Measurements from ENCODE around the gene CREB3L4. TPM values are rescaled to one million over a fixed set of nuclear protein-coding genes. Genes with fewer than 3 reads are reported as not detected.

CREB3L4 gene
- total and polyA plus RNA-seq, 2 of the 13 experiments (the other 11 are each of a cell fraction or from before 2014, with no cell fraction given): 9.9 to 18.7 TPM

DNA sequence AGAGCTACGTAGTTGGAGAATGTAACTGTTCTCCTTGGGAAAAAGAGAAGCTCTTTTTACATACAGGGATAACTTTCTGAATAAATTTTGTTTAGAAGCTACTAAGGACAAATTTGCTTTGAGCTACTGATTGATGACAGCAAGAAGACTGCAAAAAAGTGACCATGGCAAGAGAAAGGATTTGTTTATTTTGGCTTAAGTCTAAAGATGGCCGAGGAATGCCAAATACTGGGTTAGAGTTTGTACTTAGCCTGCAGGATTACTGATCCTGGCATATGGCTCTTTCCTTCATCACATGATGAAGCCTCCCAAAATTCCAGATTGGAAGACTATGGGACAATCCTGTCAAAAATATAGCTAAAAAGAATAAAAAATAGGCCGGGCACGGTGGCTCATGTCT lies 51.6 kb downstream of the CREB3L4 start (continued):
- TF ChIP-seq, protein P1, sequence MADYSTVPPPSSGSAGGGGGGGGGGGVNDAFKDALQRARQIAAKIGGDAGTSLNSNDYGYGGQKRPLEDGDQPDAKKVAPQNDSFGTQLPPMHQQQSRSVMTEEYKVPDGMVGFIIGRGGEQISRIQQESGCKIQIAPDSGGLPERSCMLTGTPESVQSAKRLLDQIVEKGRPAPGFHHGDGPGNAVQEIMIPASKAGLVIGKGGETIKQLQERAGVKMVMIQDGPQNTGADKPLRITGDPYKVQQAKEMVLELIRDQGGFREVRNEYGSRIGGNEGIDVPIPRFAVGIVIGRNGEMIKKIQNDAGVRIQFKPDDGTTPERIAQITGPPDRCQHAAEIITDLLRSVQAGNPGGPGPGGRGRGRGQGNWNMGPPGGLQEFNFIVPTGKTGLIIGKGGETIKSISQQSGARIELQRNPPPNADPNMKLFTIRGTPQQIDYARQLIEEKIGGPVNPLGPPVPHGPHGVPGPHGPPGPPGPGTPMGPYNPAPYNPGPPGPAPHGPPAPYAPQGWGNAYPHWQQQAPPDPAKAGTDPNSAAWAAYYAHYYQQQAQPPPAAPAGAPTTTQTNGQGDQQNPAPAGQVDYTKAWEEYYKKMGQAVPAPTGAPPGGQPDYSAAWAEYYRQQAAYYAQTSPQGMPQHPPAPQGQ (CRISPR knock-in tag; IDR thresholded peaks at IDR 0.05; ENCODE audit: borderline replicate concordance): no peak

DNA sequence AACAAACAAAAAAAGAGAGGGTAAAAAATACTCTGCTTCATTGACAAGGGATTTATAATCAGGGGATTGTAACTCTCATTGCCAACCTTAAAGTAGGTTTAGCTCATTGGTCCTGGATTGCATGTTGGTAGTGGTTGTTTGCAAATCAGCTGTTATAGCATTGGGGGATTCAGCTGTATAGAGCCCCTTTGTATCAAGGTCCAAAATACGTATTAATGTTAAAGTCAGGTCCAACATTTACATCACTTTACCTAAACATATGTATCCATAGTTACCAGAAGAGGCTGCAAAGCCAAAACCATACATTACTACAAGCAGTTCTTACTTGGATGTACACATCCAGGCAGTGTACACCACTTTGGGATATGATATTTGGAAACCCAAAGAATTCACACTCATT lies 52.2 kb downstream of the CREB3L4 start:
- Histone ChIP-seq H4K20me1 (ENCODE audit: insufficient read depth, low read length) (no peaks in the 10 kb centered on the region), H3K36me3 (replicated peaks in 1 of 2; ENCODE audit: control insufficient read depth in 1 of 2, insufficient read depth in 2 of 2, low read length in 2 of 2) (no peaks in the 10 kb centered on the region), H3K9me3 (ENCODE audit: low read length) (no peaks in the 10 kb centered on the region), H3K4me3 (replicated peaks in 1 of 3; ENCODE audit: insufficient read depth in 1 of 3, low read depth in 2 of 3, low read length in 3 of 3) (no peak overlapping the region), H2AFZ (ENCODE audit: low read length) (no peak overlapping the region), H3K4me1 (ENCODE audit: insufficient read depth, low read length) (0 out of 2 replicates have a peak, but pooled peaks cover 8% of the 10 kb centered on the region), H3K4me2 (ENCODE audit: low read depth, low read length) (no peak overlapping the region), H3K9ac (ENCODE audit: insufficient read depth, low read depth, low read length) (no peak overlapping the region), H3K79me2 (ENCODE audit: insufficient read depth, low read length) (no peaks in the 10 kb centered on the region), H3K27ac (ENCODE audit: extremely low read length, insufficient read depth, low read length) (no peak overlapping the region), H3K27me3 (ENCODE audit: control insufficient read depth in 1 of 2, insufficient read depth in 2 of 2, low read length in 2 of 2) (no peaks in the 10 kb centered on the region)
- TF ChIP-seq CENPT (CRISPR knock-in tag; IDR thresholded peaks at IDR 0.05; ENCODE audit: low read depth): no peak
- POLR2A ChIA-PET: interaction anchor here (1.1 kb wide), 1 partner anchor 29 kb away, joined by 3 read pairs; the partner anchor contains the start of gene RPS27
- no peak for ATAC-seq
- 44% methylated on average over 1 of the region's 1 CpG for WGBS (ENCODE audit: low lambda C conversion rate)
- intact Hi-C loops (cut with micrococcal nuclease; ENCODE audit: unreplicated experiment) (no loop called here), in situ Hi-C loops (cut with HindIII; ENCODE audit: extremely low pct_ligation_motif_present, low pct_unique_long_range_greater_than_20kb) (no loop called here)
- no TSS peak for BruUV-seq (replicated peaks)
- no peak for DNase-seq (ENCODE audit: low spot score)
- CTCF ChIA-PET (ENCODE audit: low intra/inter-chr PET ratio, low total read pairs): no interaction called here
- FAIRE-seq: no peak

Small RNAs within 50 kb of the gene (microRNA-seq; reads per million reads assigned to microRNA genes)
- not detected for gene MIR6737

Small RNAs within 50 kb of the gene (small RNA-seq; reads per million reads assigned to genes)
- 0 reads per million in 3 experiments for gene MIR6737 (ENCODE audit: insufficient read depth in 2 of 3, insufficient read length in 3 of 3, low read depth in 2 of 3, low replicate concordance in 1 of 3)

Other genes starting within 250 kb of the CREB3L4 start
- 14.7 and 17.2 TPM in 2 replicates for gene INTS3, start 239.9 kb upstream of the CREB3L4 start, total RNA-seq (2016; rRNA removed; fragmentation: Illumina TruSeq; extraction: Trizol)
- gene INTS3, start 239.9 kb upstream of the CREB3L4 start, polyA plus RNA-seq (2011; rRNA removed): 27.2 and 28.2 TPM in 2 replicates
- gene SLC27A3, start 192.5 kb upstream of the CREB3L4 start, total RNA-seq (2016; rRNA removed; fragmentation: Illumina TruSeq; extraction: Trizol): 1.3 and 4.3 TPM in 2 replicates
- gene SLC27A3, start 192.5 kb upstream of the CREB3L4 start, polyA plus RNA-seq (2011; rRNA removed): 5.2 and 10.3 TPM in 2 replicates
- gene GATAD2B, start 44.9 kb upstream of the CREB3L4 start, total RNA-seq (2016; rRNA removed; fragmentation: Illumina TruSeq; extraction: Trizol): 3.2 and 5.3 TPM in 2 replicates
- gene GATAD2B, start 44.9 kb upstream of the CREB3L4 start, polyA plus RNA-seq (2011; rRNA removed): 5.1 and 5.2 TPM in 2 replicates
- 8.7 and 15.1 TPM in 2 replicates for gene DENND4B, start 21.2 kb upstream of the CREB3L4 start, total RNA-seq (2016; rRNA removed; fragmentation: Illumina TruSeq; extraction: Trizol)
- gene DENND4B, start 21.2 kb upstream of the CREB3L4 start, polyA plus RNA-seq (2011; rRNA removed): 20.3 and 24.3 TPM in 2 replicates
- 4.0 and 6.1 TPM in 2 replicates for gene CRTC2, start 9.3 kb upstream of the CREB3L4 start, total RNA-seq (2016; rRNA removed; fragmentation: Illumina TruSeq; extraction: Trizol)
- 24.2 and 26.7 TPM in 2 replicates for gene CRTC2, start 9.3 kb upstream of the CREB3L4 start, polyA plus RNA-seq (2011; rRNA removed)
- gene SLC39A1, start 4.4 kb upstream of the CREB3L4 start, total RNA-seq (2016; rRNA removed; fragmentation: Illumina TruSeq; extraction: Trizol): 47.5 and 78.4 TPM in 2 replicates
- 71.2 and 80.5 TPM in 2 replicates for gene SLC39A1, start 4.4 kb upstream of the CREB3L4 start, polyA plus RNA-seq (2011; rRNA removed)
- 66.8 and 99.2 TPM in 2 replicates for gene JTB, start 9.8 kb downstream of the CREB3L4 start, total RNA-seq (2016; rRNA removed; fragmentation: Illumina TruSeq; extraction: Trizol)
- 90.3 and 96.7 TPM in 2 replicates for gene JTB, start 9.8 kb downstream of the CREB3L4 start, polyA plus RNA-seq (2011; rRNA removed)
- 24.7 and 28.7 TPM in 2 replicates for gene RAB13, start 18.4 kb downstream of the CREB3L4 start, total RNA-seq (2016; rRNA removed; fragmentation: Illumina TruSeq; extraction: Trizol)
- 15.9 and 16.0 TPM in 2 replicates for gene RAB13, start 18.4 kb downstream of the CREB3L4 start, polyA plus RNA-seq (2011; rRNA removed)
- gene RPS27, start 22.9 kb downstream of the CREB3L4 start, total RNA-seq (2016; rRNA removed; fragmentation: Illumina TruSeq; extraction: Trizol): 3,737 and 4,047 TPM in 2 replicates
- gene RPS27, start 22.9 kb downstream of the CREB3L4 start, polyA plus RNA-seq (2011; rRNA removed): 9,964 and 10,356 TPM in 2 replicates
- not detected in 2 replicates for gene NUP210L, start 187.2 kb downstream of the CREB3L4 start, total RNA-seq (2016; rRNA removed; fragmentation: Illumina TruSeq; extraction: Trizol)
- gene NUP210L, start 187.2 kb downstream of the CREB3L4 start, polyA plus RNA-seq (2011; rRNA removed): not detected in 2 replicates
- 307 and 481 TPM in 2 replicates for gene TPM3, start 224.2 kb downstream of the CREB3L4 start, total RNA-seq (2016; rRNA removed; fragmentation: Illumina TruSeq; extraction: Trizol)
- gene TPM3, start 224.2 kb downstream of the CREB3L4 start, polyA plus RNA-seq (2011; rRNA removed): 131 and 160 TPM in 2 replicates
- gene CFAP141, start 238.4 kb downstream of the CREB3L4 start, total RNA-seq (2016; rRNA removed; fragmentation: Illumina TruSeq; extraction: Trizol): not detected in 2 replicates
- not detected in 2 replicates for gene CFAP141, start 238.4 kb downstream of the CREB3L4 start, polyA plus RNA-seq (2011; rRNA removed)

Data from HepG2 (cell line).